Suppressor macrophage treated with lipopolysaccharide for 1 hour (primary cell): ENCODE measurements around the gene ZDHHC20.

Source experiments
- DNase-seq, 3 donors: peaks; one replicate each; pipeline ENCODE4 v3.0.0-alpha.2; 2020 to 2022

The ZDHHC20 gene, protein sequence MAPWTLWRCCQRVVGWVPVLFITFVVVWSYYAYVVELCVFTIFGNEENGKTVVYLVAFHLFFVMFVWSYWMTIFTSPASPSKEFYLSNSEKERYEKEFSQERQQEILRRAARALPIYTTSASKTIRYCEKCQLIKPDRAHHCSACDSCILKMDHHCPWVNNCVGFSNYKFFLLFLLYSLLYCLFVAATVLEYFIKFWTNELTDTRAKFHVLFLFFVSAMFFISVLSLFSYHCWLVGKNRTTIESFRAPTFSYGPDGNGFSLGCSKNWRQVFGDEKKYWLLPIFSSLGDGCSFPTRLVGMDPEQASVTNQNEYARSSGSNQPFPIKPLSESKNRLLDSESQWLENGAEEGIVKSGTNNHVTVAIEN

DNA sequence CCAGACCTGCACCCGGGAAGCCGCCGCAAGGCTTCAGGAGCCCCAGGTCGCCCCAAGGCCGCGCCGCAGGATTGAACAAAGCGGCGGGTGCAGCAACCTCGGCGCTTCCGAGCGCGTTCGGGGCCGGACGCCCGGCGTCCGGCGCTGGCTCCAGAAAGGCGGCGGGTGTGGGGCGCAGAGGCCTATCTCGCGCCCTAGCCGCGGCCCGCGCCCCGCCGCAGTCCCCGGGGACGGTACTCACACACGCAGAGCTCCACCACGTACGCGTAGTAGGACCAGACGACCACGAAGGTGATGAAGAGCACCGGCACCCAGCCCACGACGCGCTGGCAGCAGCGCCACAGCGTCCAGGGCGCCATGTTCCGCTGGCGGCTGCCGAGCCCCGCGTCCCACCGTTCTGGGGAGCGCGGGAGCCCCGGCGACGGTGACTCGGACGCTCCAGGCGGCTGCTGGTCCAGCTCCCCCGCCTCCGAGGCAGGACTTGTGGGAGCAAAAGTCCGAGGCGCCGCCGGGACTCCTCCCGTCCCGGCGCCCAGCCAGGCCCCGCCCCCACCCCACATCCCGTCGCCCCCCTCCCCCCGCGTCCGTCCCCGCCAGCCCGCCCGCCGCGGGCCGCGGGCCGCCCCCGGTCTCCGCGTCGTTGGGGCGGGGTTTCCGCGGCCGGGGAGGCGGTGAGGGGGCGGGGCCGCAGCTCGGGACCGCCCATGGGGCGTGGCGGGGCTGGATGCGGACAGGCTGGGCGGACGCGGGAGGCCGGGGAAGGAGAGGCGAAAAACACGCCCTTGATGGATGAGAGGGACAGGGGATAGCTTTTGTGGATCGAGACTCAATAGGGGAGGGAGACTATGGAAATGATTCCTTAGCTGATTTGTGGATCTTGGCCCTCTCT is at the start of gene ZDHHC20:
ZDHHC20 (minus strand) TSS at position 491 of the 889 bp plus-strand sequence; CDS start at position 359, 132 bp downstream.
- DNase-seq = peak; percentile 91 to 98 (median 97)

DNA sequence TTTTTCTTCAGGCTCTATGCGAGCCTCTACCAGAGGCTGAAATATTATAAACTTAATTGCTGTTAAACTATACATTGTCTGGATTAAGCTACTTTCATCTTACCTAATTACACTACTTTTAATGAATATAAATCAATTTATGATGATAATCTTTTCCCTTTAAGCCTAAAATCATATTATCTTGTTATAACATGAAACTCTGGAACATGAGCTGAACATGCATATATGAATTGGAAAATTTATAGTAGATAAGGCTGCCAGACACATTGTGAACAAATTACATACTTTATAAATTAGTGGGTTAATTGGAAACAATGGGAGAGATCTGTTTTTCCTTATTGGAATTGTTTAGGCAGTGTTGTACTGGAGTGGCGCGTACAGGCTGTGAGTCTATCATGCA is 45.3 kb upstream of the ZDHHC20 start:
- DNase-seq = no peak

DNA sequence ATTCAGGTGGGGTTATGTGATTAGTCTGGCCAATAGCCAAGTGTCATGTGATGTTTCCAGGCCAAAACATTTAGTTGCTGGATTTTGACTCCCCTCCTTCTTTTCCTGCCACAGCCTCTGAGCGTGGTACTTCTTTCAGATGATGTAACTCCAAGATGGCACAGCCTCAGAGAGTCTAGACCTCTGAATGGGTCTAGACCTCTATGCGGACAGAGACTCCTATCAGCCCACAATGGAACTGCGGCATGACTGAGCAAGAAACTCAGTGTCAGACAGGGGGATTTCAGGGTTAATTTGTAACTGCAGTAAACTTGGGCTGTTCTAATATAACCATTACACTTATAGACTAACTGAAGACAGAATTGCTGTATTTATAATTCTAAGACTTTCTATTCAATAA is 42.6 kb upstream of the ZDHHC20 start:
- no peak for DNase-seq

DNA sequence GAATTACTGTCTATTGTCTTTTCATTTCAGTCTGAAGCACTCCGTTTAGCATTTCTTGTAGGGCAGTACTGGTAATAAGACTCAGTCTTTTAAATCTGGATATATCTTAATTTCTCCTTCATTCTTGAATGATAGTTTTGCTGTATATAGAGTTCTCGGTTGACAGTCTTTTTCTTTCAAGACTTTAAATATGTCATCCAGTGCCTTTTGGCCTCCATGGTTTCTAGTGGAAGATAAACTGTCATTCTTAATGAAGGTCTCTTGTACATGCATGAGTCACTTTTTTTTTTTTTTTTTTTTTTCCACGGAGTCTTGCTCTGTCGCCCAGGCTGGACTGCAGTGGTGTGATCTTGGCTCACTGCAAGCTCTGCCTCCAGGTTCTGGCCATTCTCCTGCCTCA is 27.2 kb upstream of the ZDHHC20 start:
- DNase-seq = no peak

DNA sequence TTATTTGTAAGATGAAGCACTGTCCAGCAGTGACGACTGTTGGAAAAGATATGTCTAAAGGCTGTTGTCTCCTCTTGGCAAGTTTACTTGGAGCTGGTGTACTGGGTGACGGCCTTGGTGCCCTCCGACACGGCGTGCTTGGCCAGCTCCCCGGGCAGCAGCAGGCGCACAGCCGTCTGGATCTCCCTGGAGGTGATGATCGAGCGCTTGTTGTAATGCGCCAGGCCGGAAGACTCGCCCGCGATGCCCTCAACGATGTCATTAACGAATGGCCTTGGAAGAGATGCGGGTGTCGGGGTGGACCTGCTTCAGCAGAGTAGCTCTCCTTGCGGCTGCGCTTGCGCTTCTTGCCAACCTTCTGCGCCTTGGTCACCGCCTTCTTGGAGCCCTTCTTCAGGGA is 24.6 kb upstream of the ZDHHC20 start:
- no peak for DNase-seq

DNA sequence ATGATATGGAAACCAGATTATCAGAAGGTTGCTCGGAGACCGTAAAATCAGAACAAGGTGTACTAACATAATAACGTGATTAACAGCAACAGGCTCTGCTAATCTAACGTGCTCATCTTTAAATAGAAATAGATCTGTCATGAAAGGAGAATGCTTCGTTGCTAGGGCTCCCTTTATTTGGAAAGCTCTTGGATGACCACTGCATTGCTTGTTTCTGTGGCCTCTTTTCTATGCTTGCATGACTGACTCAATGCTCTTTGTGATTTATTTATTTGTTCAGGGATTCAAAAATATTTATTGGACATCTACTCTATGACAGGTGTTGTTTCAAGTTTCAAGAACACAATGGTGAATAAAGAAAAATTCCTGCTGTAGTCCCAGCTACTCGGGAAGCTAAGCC is 22.3 kb upstream of the ZDHHC20 start:
- no peak for DNase-seq

DNA sequence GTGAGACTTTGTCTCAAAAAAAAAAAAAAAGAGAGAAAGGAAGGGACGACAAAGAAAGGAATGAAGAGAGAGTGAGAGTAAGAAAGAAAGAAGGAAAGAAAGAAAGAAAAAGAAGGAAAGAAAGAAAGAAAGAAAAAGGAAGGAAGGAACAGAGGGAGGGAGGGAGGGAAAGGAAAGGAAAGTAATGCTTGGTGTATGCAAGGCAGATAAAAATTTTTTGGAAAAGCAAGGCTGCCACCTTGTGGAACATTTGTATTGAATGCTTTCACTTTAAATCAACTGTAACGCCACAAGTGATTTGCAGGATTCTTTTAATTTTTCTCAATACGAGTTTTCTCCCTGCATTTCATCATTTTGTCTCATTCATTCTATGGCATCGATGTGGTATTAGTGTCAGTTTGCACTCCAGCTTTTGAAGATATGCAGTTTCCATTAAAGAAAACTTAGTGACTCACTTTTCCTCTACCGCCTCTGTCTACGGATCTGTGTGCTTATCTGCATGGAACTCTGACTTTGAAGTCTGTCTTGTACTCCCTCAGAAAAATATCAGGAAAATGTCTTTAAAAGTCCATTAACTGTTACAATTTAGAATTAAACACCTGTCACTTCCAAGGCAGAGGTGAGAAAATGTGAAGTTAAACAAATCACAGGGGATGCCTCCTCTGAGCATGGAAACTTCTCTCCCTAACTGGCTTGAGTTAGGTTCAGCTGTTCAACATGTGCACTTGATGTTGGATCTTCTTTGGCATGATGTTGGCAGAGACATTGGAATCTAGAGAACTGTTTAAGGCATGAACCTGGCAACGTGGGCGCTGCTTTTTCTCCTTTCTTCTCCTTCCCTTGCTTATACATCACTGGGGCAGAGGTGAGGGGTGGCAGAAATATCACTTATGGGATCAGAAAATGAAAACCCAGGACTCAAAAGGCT is 20.0 kb upstream of the ZDHHC20 start:
- peak; percentile 77 to 89 (median 86) for DNase-seq

DNA sequence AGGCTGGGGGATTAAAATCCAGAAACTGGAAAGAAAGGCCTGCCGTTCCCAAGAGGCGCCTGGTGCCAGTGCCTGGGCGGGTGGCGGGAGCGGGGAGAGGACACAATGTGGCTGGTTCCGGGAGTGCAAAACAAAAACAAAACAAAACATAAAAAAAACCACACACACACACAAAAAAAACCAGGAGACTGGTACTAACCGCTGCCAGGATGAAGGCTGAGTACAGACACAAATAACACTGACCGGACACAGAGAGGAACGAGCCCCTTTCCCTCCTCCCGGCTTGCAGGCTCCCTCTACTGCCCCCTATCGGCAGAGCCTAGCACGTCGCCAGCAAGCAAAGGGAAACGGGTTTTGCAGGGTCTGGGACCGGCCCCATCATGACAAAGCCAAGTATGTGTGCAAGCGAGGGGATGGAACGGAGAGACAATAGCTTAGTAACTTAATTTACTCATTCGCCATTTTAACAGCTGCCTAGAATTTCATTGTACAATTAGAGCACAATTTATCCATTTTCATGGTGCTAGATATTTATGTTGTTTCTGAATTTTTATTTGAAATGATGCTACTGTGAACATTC is 17.9 kb upstream of the ZDHHC20 start:
- peak; percentile 89 to 94 (median 93) for DNase-seq

DNA sequence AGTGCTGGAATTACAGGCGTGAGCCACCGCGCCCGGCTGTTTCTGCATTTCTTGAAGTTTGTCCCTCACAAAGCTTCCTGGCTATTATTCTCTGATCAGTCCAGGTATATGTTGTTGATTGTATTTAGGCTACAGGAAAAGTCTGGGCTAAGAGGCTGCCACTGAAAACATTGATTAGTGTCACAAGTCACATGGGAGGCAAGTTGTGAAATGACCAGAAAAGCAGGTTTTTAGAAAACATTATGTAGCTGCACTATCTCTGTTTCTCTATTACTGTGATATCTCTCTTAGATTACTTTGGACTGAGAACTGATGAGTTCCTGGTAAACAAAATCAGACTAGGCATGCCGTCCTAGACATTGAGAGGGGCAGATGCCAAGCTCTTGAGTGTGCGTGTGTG is 16.0 kb upstream of the ZDHHC20 start:
- DNase-seq = no peak

DNA sequence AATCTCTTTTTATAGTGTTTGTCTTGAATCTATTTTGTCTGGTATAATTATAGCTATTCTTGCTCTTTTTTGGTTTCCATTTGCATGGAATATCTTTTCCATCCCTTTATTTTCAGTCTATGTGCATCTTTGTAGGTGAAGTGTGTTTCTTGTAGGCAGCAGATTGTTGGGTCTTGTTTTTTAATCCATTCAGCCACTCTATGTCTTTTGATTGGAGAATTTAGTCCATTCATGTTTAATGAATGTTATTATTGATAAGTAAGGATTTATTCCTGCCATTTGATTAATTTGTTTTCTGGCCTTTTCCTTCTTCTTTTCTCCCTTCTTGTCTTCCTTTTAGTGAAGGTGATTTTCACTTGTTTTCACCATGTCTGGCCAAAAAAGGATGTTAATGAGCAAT is 11.7 kb upstream of the ZDHHC20 start:
- no peak for DNase-seq

DNA sequence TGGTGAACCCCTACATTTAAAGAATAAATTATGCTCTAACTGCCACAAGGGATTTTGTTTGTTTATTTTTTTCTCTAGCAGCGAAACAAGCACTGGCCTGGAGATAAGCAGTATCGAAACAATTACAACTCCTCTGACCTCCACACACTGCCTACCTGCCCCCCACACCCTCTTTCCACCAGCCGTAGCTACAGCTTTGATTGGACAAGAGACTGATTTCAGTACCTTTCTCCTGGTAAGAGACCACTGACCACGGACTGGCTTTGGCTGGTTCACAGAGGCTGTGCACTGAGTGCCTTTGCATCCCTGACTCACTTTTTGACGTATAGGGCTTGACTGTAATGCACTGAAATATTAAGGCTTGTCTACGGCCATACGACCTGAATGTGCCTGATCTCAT is 7.4 kb upstream of the ZDHHC20 start:
- DNase-seq = no peak

DNA sequence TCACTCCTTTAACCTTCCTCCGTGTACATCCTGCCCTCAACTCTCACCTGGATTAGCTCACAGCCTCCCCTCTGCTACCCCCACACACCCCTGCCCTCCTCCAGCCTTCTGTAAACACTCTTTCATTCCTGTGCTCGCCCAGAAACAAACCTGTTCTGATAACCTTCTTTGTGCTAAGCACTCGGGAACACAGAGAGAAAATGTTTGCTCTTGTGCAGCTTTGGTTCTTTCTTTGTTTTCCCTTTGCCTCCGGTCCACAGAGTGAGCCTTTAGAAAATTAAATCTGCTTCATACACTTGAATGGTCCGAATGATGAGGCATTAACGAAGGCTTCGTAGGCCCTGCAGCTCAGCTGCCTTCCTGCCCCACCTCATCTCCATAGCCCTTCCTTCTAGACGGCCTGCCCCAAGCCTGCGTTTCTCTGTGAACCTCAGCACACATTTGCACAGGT is 6.6 kb upstream of the ZDHHC20 start:
- DNase-seq = no peak

DNA sequence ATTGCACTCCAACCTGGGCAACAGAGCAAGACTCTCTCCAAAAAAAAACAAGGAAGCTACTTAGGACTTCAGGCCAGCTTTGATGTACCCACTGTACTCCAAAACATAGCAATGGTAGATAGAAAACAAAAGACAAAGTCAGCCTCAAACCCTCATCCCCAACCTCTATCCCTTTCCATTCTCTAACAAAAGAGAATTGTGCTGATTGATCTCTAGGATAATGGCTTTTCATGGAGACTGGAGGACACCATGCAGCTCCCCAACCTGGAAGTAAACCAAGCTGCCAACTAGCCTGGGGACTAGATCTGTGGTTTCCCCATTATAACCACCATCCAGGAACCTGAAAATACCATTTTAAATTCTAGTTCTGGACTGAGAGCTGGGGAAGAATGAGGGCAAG is 4.3 kb upstream of the ZDHHC20 start:
- DNase-seq = no peak

DNA sequence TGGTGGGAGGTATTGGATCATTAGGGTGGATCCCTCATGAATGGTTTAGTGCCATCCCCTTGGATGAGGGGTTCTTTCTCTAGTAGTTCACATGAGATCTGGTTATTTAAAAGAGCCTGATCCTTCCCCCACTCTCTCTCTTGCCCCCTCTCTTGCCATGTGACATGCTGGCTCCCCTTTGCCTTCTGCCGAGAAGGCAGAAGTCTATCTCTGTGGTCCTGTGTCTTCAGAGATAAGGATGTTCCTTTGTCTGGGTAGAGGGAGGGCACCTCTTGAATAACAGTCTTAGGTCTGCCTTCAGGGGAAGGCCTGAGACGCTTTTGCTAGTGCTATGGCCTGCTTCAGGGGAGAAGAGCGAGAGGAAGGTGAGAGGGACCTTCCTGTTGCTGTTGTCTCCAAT is 2.0 kb upstream of the ZDHHC20 start:
- no peak for DNase-seq

DNA sequence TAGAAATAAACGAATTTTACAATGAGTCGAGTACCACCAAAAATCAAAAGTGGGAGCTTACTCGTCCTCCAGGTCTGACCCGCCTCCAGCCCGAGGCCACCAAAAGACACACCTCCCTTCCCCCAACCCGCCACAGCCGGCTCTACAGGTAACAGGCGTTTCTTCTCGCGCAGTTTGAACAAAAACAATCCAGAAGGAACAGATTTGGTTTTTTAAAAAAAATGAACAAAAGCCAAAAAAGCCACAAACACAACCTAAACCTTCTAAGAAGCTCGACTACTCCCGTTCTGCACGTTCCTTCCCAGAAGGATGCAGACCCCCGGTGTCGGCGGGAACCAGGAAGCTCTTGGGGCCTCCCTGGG is 671 bp downstream of the ZDHHC20 start:
- DNase-seq = peak in 1 of 3 donors; percentile 21

DNA sequence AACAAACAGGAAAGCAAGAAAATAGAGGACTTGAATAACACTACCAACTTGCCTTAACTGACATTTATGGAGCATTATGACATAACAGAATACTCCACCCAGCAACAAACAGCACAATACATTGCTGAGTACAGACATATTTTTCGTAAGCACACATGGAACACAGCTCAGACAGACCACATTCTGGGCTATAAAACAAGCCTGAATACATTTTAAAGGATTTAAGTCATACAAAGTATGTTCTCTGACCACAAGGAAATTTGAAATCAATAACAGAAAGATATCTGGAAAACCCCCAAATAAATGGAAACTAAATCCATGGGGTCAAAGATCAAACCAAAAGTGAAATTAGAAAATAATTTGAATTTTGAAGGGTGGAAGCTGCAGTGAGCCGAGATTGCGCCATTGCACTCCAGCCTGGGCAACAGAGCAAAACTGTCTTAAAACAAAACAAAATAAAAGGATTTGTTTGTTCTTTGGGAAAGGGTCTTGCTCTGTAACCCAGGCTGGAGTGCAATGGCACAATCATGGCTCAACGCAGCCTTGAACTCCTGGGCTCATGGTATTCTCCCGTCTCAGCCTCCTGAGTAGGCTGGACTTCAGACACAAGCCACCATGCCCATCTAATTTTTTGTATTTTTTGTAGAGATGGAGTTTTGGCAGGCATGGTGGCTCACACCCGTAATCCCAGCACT is 5.6 kb downstream of the ZDHHC20 start:
- peak; percentile 12 to 62 (median 36) for DNase-seq

DNA sequence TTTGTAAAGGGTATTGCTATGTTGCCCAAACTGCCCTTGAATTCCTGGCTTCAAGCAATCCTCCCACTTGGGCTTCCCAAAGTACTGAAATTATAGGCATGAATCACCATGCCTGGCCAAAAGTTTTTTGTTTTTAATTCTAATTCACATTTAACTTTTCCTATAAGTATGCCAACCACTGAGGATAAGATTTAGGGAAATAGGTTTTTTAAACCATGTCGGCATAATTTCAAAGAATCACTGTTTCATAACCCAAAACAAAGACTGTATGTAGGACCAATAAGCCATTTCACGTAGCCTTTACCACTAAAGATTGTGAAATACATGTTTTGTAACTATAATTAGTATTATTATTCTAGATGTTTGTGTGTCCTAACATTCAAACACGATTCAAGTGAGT is 8.2 kb downstream of the ZDHHC20 start:
- peak; percentile 59 to 80 (median 73) for DNase-seq

DNA sequence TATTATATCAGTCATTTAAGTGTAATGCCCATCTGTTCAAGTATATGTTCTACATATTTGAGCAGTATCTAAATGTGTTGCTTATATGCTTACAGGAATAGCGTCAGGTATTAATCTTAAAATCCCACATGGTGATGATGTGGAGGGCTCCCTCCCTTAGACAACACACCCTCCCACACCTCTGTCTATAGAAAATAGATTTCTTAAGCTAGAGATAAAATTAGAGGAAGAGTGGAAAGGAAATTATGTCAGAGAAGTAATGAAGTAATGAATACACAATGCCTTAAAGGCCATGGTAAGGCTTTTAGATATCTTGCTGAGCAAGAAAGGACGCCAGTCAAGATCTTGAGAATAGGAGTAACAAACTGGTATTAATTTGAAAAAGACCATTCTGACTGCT is 12.4 kb downstream of the ZDHHC20 start:
- no peak for DNase-seq

DNA sequence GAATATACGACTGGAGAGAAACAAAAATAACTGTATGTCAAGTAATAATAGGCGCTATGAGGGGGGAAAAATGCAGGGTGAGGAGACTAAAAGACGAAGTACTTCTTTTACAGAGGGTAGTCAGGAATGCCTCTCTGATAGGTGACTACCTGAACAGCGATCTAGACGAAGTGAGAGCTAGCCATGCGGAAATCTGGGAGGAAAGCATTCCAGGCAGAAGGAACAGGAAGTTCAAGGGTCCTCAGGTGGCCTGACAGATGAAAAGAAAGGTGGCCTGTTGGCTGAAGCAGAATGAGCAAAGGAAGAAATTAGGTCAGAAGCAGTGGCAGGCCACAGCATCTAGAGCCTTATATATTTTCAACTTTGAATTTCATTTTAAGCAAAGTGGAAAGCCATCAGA is 13.3 kb downstream of the ZDHHC20 start:
- DNase-seq = no peak

DNA sequence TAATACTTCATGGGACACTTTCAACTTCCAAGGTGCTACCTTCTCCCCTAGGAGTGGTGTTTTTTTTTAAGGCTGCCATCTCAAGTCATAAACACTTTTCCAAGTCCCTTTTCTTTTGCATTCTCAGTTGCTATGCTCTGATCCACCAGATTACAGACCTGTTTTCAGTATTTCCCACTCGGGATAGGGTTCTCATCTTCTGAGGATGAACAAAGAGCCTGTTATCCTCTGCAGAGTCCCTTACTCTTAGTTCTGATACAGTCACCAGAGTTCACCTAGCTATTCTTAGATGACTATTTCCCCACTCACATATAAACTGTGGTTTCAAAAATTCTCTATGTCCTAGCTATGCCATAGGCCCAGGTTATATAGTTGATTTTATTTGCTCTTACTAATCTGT is 15.9 kb downstream of the ZDHHC20 start:
- no peak for DNase-seq

DNA sequence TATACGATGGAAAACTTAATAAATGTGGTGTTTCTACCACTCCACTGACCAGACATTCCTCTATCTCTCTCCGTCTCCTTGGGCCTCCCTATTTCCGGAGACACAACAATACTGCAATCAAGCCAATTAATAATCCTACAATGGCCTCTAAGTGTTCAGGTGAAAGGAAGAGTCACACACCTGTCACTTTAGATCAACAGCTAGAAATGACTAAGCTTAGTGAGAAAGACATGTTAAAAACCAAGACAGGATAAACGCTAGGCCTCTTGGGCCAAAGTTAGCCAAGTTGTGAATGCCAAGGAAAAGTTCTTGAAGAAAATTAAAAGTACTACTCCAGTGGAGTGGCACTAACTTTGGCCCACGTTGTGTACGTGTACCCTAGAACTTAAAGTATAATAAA is 22.5 kb downstream of the ZDHHC20 start:
- no peak for DNase-seq

DNA sequence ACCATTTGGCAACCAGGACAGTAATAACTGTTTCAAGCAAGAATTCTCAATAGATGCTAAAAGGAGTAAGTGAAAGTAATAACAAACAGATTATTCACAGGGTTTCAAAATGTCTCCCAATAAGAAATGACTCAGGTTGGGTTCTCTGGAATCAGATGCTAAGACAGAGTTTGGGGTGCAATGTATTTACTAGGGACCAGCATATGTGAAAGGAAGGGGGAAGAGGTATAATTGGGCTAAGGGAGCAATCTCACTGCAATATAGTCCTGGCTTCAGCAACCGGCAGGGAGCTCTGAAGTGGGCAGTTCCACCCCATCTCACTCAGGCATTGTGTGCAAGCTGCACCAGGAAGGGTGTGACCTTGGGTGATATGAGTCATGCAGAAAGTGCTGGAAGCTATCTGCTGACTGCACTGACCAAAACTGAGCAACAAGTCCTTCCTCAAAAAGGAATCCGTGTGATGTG is 23.4 kb downstream of the ZDHHC20 start:
- DNase-seq = peak; percentile 69 to 85 (median 82)
